GM21423 (cell line): Measurements from ENCODE around the gene ENSA.
"Not testable (repeated sequence)": the region's sequence is repeated elsewhere in the genome, so short reads cannot be mapped to it uniquely, and the experiment has no call there.

Experiments
- ATAC-seq: cut with Tn5 transposase; IDR thresholded peaks from one replicate; pipeline ENCODE4 v1.9.1; 2021; ENCODE audit warnings: mild to moderate bottlenecking, moderate library complexity; ENCODE audit not compliant: unreplicated experiment

The ENSA gene

DNA sequence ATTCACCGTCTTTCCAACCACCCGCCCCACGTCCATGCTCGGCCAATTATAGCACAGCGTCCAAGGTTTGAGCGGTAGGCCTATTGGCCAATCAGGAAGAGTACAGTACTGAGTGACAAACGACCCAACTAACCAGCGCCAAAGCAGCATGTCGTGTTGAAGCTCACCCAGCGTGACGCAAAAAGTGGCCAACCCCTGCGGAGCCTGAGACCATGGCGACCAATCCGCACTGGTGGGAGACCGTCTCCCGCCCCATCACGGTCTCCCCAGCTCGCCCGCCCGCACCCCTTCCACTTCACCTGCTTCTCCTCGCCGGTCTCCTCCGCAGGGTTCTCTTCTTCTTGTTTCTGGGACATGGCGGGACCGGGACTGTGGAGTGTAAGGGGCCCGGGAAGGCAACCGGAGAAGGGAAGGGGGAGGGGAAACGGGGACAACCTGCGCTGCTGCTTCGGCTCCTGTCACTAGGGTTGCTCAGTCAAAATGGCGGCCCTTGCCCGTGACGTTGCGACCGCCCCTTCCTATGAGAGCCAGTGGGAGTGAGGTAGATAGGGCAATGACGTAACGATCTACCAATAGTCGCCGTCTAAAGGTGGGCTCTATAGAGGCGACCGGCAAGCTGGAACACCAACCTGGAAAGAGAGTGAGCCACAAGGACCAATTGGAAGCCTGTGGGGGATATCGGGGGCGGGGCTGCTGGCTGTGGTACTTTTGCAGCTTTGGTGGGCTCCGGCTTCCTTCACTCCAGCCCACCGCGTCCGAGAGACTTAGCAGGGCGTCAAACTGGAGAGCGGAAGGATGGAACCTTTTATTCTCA lies at the start of gene ENSA:
TSS of gene ENSA (minus strand) at position 498 of the 814 bp plus-strand sequence. CDS start at position 356, 142 bp downstream.
- ATAC-seq: peak; percentile 91

DNA sequence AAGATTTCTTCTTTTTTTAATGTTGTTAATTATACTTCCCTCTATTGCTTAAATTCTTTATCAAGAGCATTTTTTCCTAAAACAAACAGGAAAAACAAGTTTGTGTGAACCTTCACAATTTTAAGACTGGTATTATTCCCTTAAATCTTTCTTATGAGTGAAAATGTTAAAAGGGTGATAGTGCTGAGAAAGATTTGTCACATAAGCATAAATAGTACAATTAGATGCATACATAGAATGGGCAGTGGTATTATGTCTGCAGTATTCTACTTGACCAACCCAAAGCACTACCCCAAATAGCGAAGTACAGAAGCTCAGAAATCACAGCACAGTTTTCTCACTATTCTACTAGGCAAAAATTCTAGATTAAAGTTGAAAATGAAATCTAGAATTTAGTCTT lies 49.6 kb upstream of the ENSA start:
- no peak for ATAC-seq

GRCh38 chr1:150674881-150675280 lies 45.5 kb upstream of the ENSA start:
- ATAC-seq: no peak

- ATAC-seq: no peak
These were observed 33.9 kb upstream of the ENSA start for GRCh38 chr1:150663321-150663720.

DNA sequence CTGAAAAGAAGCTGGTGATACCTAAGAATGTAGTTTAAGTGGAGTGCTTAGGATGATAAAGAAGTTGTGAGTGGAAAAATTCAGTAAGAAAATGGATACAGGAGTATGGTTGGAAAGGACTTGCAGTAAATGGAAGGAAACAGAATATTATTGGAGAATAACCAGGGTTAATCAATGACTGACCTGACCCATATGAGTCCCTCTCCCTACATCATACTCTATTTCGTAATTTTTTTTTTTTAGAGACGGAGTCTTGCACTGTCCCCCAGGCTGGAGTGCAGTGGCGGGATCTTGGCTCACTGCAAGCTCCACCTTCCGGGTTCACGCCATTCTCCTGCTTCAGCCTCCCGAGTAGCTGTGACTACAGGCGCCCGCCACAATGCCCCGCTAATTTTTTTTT lies 33.4 kb upstream of the ENSA start:
- ATAC-seq: no peak

DNA sequence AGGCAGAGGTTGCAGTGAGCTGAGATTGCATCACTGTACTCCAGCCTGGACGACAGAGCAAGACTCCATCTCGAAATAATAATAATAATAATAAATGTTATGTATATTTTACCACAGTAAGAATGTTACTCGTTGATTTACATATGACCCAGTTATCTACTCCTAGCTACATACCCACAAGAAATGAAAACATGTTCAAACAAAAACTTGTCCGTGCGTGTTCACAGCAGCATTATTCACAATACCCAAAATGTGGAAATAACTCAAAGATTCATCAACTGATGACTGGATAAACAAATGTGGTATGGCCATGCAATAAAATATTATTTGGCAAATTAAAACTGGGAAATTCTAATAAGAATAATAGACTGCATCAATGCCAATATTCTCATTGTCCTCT lies 31.7 kb upstream of the ENSA start:
- ATAC-seq: no peak

GRCh38 chr1:150660584-150660983 lies 31.2 kb upstream of the ENSA start:
- no peak for ATAC-seq

GRCh38 chr1:150657064-150657463 lies 27.7 kb upstream of the ENSA start:
- ATAC-seq: not testable (repeated sequence)

DNA sequence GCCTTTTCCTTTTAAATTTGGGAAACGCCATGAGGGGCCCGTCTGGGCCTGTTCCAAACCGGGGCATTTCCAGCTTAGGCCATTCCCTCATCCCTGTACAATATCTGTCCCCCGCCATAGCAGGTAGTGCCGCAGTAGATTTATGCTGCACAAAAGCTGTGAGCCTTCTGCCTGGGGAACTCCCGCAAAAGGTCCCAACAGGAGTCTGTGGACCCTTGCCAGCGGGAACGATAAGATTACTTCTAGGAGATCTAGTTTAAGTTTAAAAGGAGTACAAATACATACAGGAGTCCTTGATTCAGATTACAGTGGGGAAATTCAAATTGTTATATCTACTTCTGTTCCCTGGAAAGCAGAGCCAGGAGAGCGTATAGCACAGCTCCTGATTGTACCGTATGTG lies 25.2 kb upstream of the ENSA start:
- ATAC-seq: not testable (repeated sequence)

DNA sequence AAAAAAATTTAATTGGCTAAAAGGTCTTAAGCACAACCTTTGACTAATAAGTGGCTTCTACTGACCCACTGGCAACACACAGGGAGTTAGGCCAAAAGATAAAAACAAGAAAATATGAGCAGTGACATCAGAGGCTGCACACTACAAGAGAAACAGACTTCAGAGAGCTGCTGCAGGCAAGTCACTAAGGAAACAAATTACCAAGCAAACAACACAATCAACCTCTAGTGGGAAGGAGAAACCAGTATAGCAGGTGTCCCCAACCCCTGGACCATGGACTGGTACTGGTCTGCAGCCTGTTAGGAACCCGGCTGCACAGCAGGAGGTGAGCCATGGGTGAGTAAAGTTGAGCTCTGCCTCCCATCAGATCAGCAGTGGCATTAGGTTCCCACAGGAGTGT lies 20.8 kb upstream of the ENSA start:
- ATAC-seq: no peak

DNA sequence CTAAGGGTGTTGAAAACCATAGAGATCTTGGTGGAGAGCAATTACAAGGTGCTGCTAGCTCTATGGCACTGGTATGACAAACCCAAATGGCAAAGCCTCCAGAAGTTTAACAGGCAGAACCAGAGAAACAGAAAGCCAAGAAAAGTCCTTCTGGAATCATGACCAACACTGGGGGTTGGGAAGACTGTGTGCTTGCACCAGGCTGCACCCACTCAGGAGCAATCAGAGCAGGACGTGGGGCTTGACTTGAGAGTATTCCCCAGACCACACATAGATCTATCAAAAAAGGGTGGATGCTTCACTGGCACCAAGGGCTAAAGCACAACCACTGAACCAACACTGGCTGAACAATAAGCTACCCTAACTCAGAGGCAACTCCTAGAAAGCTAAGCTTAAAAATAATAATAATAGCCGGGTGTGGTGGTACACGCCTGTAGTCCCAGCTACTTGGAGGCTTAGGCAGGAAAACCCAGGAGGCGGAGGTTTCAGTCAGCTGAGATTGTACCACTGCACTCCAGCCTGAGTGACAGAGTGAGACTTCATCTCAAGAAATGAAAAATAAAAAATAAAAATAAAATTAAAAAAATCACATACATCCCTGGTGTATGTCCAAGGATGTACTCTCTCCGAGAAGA lies 20.1 kb upstream of the ENSA start:
- no peak for ATAC-seq

- ATAC-seq: no peak
These were observed 12.9 kb upstream of the ENSA start for GRCh38 chr1:150642296-150642695.

DNA sequence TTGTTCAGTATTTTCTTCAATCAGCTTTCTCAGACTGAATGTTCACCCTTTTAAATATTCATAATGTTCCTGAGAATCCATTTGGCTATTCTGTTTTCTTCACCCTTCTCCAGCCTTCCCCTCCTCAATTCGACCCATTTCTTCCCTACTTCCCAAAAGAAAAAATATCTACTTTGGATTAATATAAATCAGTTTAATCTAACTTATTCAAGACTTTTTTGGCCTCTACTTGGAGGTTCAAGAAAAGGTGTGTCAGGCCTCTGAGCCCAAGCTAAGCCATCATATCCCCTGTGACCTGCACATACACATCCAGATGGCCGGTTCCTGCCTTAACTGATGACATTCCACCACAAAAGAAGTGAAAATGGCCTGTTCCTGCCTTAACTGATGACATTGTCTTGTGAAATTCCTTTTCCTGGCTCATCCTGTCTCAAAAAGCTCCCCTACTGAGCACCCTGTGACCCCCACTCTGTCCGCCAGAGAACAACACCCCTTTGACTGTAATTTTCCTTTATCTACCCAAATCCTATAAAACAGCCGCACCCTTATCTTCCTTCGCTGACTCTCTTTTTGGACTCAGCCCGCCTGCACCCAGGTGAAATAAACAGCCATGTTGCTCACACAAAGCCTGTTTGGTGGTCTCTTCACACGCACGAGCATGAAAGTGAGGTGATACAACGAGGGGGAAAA lies 11.9 kb upstream of the ENSA start:
- not testable (repeated sequence) for ATAC-seq

- ATAC-seq: not testable (repeated sequence)
These were observed 9.0 kb upstream of the ENSA start for GRCh38 chr1:150638430-150638829.

DNA sequence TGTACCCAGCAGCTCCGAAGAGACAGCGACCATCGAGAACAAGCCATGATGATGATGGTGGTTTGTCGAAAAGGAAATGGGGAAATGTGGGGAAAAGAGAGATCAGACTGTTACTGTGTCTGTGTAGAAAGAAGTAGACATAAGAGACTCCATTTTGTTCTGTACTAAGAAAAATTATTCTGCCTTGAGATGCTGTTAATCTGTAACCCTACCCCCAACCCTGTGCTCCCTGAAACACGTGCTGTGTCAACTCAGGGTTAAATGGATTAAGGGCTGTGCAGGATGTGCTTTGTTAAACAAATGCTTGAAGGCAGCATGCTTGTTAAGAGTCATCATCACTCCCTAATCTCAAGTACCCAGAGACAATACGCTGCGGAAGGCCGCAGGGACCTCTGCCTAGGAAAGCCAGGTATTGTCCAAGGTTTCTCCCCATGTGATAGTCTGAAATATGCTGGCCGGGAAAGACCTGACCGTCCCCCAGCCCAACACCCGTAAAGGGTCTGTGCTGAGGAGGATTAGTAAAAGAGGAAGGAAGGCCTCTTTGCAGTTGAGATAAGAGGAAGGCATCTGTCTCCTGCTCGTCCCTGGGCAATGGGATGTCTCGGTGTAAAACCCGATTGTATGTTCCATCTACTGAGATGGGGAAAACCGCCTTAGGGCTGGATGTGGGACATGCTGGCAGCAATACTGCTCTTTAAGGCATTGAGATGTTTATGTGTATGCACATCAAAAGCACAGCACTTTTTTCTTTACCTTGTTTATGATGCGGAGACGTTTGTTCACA lies 5.6 kb upstream of the ENSA start:
- not testable (repeated sequence) for ATAC-seq

DNA sequence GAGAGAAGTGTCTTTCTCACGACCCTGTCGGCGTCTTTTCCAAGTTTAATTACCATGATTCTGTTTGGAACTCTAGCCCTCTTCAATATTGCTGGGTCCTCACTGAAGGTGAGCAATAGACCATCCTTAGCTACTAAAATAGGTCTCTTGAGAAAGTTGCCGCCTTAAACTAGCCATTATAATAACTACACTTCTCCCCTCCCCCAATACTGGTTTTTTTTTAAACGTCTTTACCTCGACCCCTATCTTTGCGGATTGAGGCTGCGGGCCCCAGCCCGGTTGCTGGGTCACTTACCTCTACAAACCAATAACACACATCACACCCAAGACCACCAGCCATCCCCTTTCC lies 672 bp downstream of the ENSA start:
- no peak for ATAC-seq

DNA sequence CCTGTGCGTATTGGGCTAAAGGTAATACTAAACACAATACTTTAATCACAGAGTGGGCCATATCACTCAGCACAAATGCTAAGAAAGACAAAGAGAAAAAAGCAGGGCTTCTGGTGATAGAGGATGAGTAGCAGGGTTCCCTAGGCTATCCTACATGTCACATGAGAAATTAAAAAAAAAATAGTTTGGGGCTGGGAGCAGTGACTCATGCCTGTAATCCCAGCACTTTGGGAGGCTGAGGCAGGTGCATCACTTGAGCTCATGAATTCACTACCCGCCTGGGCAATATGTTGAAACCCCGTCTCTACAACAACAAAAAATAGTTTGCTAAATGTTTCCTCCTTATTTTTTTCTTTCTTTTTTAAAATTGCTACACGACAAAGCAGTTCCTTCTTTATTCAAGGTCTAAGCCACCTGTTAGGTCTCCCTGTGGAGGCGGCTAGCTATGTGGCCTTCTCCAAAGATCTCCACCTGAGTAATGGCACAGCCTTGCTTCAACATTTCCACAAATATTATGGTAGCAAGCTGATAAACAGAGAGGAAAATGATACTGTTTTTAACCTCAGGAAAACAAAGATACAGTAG lies 1.5 kb downstream of the ENSA start:
- no peak for ATAC-seq

DNA sequence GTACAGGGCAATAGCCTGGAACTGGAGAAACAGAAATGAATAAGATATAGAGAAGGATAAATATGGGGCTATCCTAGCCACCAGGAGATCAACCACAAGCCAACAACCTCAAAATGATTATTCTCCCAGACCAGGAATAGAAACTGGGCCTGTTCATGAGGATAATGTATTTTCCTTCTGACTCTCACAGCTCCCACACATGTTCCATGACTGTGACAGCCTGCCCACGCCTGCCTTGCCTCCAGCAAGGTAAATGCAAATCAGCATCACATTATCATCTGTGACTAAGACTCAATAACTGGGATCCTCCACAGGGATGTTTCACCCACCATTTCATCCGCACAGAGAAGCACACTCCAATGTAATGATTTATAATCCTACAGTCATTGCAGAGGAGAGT lies 3.3 kb downstream of the ENSA start:
- no peak for ATAC-seq

GRCh38 chr1:150624546-150624945 lies 4.9 kb downstream of the ENSA start:
- ATAC-seq: not testable (repeated sequence)

DNA sequence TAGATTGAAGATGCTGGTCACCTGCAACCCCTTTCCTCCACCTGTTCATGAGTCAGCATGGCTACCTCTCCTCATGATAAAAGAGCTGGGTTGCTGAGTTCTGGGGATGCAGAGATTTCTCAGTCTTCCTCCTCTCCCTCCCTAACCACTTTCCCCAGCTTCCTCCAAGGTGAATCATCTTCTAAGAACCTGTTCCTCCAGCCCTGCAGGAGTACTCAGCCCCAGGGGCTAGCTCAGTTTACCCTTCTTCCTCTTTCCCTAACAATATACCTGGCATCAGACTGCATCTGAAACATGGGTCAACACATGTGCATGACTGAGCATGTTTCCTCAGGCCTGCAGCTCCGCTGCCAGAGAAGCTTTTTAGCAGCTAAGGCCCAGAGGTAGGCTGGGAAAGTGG lies 5.3 kb downstream of the ENSA start:
- ATAC-seq: not testable (repeated sequence)
